Measurements from ENCODE around the gene CORIN.
"Not testable (repeated sequence)": the region's sequence is repeated elsewhere in the genome, so short reads cannot be mapped to it uniquely, and the experiment has no call there.

CORIN gene

DNA sequence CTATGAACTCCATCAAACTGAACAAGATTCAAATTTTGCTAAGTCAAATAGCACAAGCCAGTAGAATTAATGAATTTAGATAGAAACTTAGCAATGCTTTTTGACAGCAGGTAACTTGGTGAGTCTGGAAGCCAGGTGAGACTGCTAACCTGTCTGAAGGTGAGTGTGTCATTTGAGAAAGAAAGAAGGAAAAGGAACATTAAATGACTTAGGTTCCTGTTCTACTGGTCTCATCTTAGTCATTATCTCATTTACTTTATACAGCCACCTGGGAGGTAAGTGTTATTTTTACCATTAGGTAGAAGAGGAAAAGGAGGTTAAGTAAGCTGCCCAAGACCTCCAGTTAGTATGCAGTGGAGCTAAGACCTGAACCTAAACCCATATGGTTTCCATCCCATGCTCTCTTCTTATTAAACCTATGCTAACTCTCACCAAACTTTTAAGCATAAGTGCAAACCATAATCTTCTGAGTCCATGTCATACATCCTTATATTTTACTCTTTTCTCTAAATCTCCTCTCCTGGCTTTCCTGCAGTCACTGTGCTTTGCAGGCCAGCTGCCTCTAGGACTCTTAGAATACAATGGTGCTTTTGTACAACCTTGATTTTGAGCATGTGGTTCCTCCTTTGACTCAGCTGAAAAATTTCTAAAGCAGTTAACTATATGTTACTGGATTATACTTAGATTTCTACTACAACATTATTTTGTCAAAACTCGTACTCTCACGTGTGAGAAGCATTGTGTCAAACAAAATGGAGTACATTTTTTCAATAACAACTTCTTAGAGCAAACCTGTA lies 284.3 kb downstream of the CORIN start:
- DNase-seq = no peak

DNA sequence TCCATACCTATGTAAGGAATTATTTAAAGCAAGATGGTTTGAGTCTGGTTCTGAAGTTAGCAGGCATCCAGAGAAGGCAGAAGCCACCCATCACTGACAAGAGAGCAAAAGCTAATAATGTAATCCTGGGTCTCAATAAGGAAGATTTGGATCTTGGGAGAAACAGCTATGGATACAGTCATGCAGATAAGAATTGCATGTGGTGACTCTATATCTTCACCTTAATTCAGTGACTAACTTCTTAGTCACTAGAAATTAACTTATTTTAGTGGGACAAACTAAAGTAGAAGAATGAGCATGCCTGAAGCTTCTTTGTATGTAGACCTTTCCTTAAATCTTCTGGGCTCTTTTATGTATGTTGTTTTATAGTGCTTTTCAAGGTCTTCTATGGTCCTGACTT lies 286.2 kb downstream of the CORIN start:
- no peak for DNase-seq

DNA sequence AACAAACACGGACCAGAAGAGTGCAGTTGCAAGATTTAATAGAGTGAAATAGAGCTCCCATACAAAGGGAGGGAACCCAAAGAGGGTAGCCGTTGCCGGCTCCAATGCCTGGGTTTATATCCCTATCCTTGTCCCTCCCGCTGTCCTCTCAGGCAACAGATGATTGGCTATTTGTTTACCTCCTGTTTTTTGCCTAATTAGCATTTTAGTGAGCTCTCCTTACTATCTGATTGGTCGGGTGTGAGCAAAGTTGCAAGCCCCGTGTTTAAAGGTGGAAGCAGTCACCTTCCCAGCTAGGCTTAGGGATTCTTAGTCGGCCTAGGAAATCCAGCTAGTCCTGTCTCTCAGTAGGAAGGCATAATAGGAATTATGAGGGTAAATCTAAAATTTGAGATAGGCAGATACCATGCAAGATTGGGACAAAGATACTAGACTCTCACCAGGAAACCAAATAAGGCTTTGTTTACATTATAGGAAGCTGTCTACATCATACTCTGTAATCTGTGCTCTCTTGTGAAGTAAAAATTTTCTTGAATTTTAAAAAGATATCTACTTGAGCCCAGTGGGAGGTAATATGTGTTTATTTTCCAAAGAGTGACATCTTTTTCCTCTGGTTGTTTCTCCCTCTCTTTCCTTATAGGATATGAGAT lies 286.8 kb downstream of the CORIN start:
- no peak for DNase-seq

DNA sequence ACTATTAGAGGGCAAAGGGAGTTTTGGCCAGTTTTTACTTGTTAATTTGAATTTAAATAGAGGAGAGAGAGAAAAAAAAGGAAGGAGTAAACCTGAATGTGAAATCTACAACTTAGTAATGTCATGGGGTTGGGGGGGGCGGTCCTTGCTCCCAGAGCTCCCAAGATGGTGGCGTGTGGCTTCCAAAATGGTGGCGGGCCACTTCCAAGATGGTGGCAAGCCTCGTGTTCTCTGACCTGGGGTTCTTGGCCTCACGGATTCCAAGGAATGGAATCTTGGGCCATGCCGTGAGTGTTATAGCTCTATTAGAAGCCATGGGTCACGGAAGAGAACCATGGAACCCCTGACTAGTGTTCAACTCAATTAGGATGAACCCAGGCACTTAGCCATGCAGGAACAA lies 287.5 kb downstream of the CORIN start:
- not testable (repeated sequence) for DNase-seq
